HG03378 (cell line): ENCODE data around the gene PDE8A.

Experiments
- ATAC-seq: cut with Tn5 transposase; IDR thresholded peaks from one replicate; pipeline ENCODE4 v1.9.1; 2021; ENCODE audit warnings: mild to moderate bottlenecking, moderate library complexity; ENCODE audit not compliant: unreplicated experiment

PDE8A gene

GRCh38 chr15:85030301-85030929 is 48.8 kb downstream of the PDE8A start:
- ATAC-seq = no peak

- no peak for ATAC-seq
These were observed 49.7 kb downstream of the PDE8A start for GRCh38 chr15:85031086-85031943.

- ATAC-seq = no peak
These were observed 50.4 kb downstream of the PDE8A start for GRCh38 chr15:85031944-85032558.

GRCh38 chr15:85033148-85033547 is 51.5 kb downstream of the PDE8A start:
- ATAC-seq = no peak

- ATAC-seq = no peak
These were observed 52.6 kb downstream of the PDE8A start for GRCh38 chr15:85034276-85034675.

- no peak for ATAC-seq
These were observed 54.3 kb downstream of the PDE8A start for GRCh38 chr15:85035980-85036379.

- no peak for ATAC-seq
These were observed 55.1 kb downstream of the PDE8A start for GRCh38 chr15:85036716-85037115.

- no peak for ATAC-seq
These were observed 56.0 kb downstream of the PDE8A start for GRCh38 chr15:85037641-85038040.

- no peak for ATAC-seq
These were observed 59.6 kb downstream of the PDE8A start for GRCh38 chr15:85041230-85041629.

GRCh38 chr15:85044251-85044853 is 62.7 kb downstream of the PDE8A start:
- no peak for ATAC-seq

- ATAC-seq = no peak
These were observed 63.2 kb downstream of the PDE8A start for GRCh38 chr15:85044894-85045293.

GRCh38 chr15:85045615-85046014 is 64.0 kb downstream of the PDE8A start:
- ATAC-seq = no peak

GRCh38 chr15:85047271-85047948 is 65.8 kb downstream of the PDE8A start:
- no peak for ATAC-seq

GRCh38 chr15:85048430-85048829 is 66.8 kb downstream of the PDE8A start:
- no peak for ATAC-seq

- ATAC-seq = no peak
These were observed 68.1 kb downstream of the PDE8A start for GRCh38 chr15:85049805-85050204.

- ATAC-seq = no peak
These were observed 78.1 kb downstream of the PDE8A start for GRCh38 chr15:85059734-85060133.

- no peak for ATAC-seq
These were observed 80.9 kb downstream of the PDE8A start for GRCh38 chr15:85062560-85062959.

- ATAC-seq = no peak
These were observed 81.4 kb downstream of the PDE8A start for GRCh38 chr15:85063088-85063487.

GRCh38 chr15:85063522-85064079 is 81.9 kb downstream of the PDE8A start:
- ATAC-seq = no peak

GRCh38 chr15:85064710-85065109 is 83.1 kb downstream of the PDE8A start:
- no peak for ATAC-seq

GRCh38 chr15:85071061-85071460 is 89.4 kb downstream of the PDE8A start:
- ATAC-seq = no peak
